ENCODE data around the gene NFE2L3.
"Not testable (repeated sequence)": the region's sequence is repeated elsewhere in the genome, so short reads cannot be mapped to it uniquely, and the experiment has no call there.

NFE2L3 gene

GRCh38 chr7:26187380-26188205, 35.6 kb downstream of the NFE2L3 start:
- no peak for DNase-seq

- DNase-seq, result no peak
These were observed 36.4 kb downstream of the NFE2L3 start for GRCh38 chr7:26188206-26188956.

GRCh38 chr7:26188957-26189541, 37.1 kb downstream of the NFE2L3 start:
- DNase-seq, result no peak

GRCh38 chr7:26189697-26190096, 37.7 kb downstream of the NFE2L3 start:
- DNase-seq, result no peak

GRCh38 chr7:26190417-26190869, 38.4 kb downstream of the NFE2L3 start:
- DNase-seq, result no peak

- DNase-seq, result no peak
These were observed 39.4 kb downstream of the NFE2L3 start for GRCh38 chr7:26191233-26191973.

- no peak for DNase-seq
These were observed 40.0 kb downstream of the NFE2L3 start for GRCh38 chr7:26191974-26192479.

- DNase-seq, result peak in 3 of 4 experiments; percentile 43 to 55 (median 44)
These were observed 40.6 kb downstream of the NFE2L3 start for GRCh38 chr7:26192485-26193087.

GRCh38 chr7:26193432-26194207, 41.6 kb downstream of the NFE2L3 start:
- no peak for DNase-seq

GRCh38 chr7:26194764-26195163, 42.8 kb downstream of the NFE2L3 start:
- DNase-seq, result not testable (repeated sequence)

GRCh38 chr7:26195182-26195581, 43.2 kb downstream of the NFE2L3 start:
- no peak for DNase-seq

- peak in 2 of 4 experiments; percentile 36 to 43 for DNase-seq
These were observed 44.1 kb downstream of the NFE2L3 start for GRCh38 chr7:26195867-26196657.

GRCh38 chr7:26197153-26198115, 45.4 kb downstream of the NFE2L3 start:
- DNase-seq, result peak; percentile 55 to 88 (median 74)

GRCh38 chr7:26198133-26198780, 46.3 kb downstream of the NFE2L3 start:
- DNase-seq, result peak in 3 of 4 experiments; percentile 58 to 69 (median 65)

GRCh38 chr7:26198781-26199169, 46.8 kb downstream of the NFE2L3 start:
- DNase-seq, result no peak

- DNase-seq, result peak; percentile 57 to 76 (median 68)
These were observed 47.5 kb downstream of the NFE2L3 start for GRCh38 chr7:26199301-26200037.

GRCh38 chr7:26200038-26200443, 48.0 kb downstream of the NFE2L3 start:
- DNase-seq, result peak; percentile 76 to 88 (median 82)

Data from suppressor macrophage (primary cell).